Adipose tissue (tissue), 3 donors: ENCODE data around the gene RAB17. TPM values are rescaled to one million over a fixed set of nuclear protein-coding genes. Genes with fewer than 3 reads are reported as not detected.

Source experiments
- H3K27ac ChIP-seq: one replicate; pipeline ENCODE4 v1.5.1; 2013; ENCODE audit warnings: low read depth, low read length
- WGBS, 3 donors: extraction: QIAGEN DNeasy Blood & Tissue Kit; methylation state at CpG; one replicate each; pipeline ENCODE4 v1.1.7; 2013; 5-methylcytosine and 5-hydroxymethylcytosine counted together
- polyA plus RNA-seq, 3 donors: library from polyadenylated mRNA; stranded (reverse); fragments of 200-250 nt; gene quantifications; one replicate each; pipeline ENCODE4 v1.2.3, GENCODE V29; 2013
- donor health status: healthy with polysubstance abuse.
- donor health status: Bipolar disorder and iron deficiency.
- donor health status: healthy.

The RAB17 gene
- polyA plus RNA-seq, 3 donors = 1.1 to 22.7 (median 3.9) TPM

- no peak overlapping the region for H3K27ac ChIP-seq
- WGBS, 3 donors = 85 to 91% (median 86%) methylated on average over 9 of the region's 9 CpGs
These were observed 19.7 kb downstream of the RAB17 start for GRCh38 chr2:237570776-237571335.

- no peak overlapping the region for H3K27ac ChIP-seq
- 95 to 99% (median 96%) methylated on average over 3 of the region's 3 CpGs for WGBS, 3 donors
These were observed 20.6 kb downstream of the RAB17 start for GRCh38 chr2:237569896-237570295.

GRCh38 chr2:237569041-237569440 is 21.5 kb downstream of the RAB17 start:
- WGBS, 3 donors = 90 to 94% (median 92%) methylated on average over 5 of the region's 5 CpGs

GRCh38 chr2:237568121-237568660 is 22.3 kb downstream of the RAB17 start:
- no peak overlapping the region for H3K27ac ChIP-seq
- 69 to 82% (median 81%) methylated on average over 9 of the region's 9 CpGs for WGBS, 3 donors

More at GRCh38 chr2:237569041-237569440, 21.5 kb downstream of the RAB17 start:
- no peak overlapping the region for H3K27ac ChIP-seq

- H3K27ac ChIP-seq = no peak overlapping the region
- WGBS, 3 donors = 79 to 89% (median 86%) methylated on average over 16 of the region's 16 CpGs
These were observed 23.1 kb downstream of the RAB17 start for GRCh38 chr2:237567276-237568029.

- 71 to 73% (median 71%) methylated on average over 32 of the region's 32 CpGs for WGBS, 3 donors
- H3K27ac ChIP-seq = no peak within 1 kb of the TSS
These were observed 23.9 kb downstream of the RAB17 start, which contains the start of gene PRLH for GRCh38 chr2:237566401-237567235. Gene PRLH (plus strand): TSS chr2:237566574. CDS start chr2:237566574, 0 bp downstream.

GRCh38 chr2:237565974-237566373 is 24.6 kb downstream of the RAB17 start:
- no peak overlapping the region for H3K27ac ChIP-seq
- WGBS, 3 donors = 95 to 96% (median 96%) methylated on average over 1 of the region's 1 CpG

- no peak overlapping the region for H3K27ac ChIP-seq
- WGBS, 3 donors = 81 to 82% (median 81%) methylated on average over 12 to 14 of the region's 14 CpGs
These were observed 25.9 kb downstream of the RAB17 start for GRCh38 chr2:237564526-237565131.

- H3K27ac ChIP-seq = no peak overlapping the region
- 19 to 31% (median 29%) methylated on average over 14 of the region's 14 CpGs for WGBS, 3 donors
These were observed 26.7 kb downstream of the RAB17 start for GRCh38 chr2:237563816-237564215.

- WGBS, 3 donors = 83 to 89% (median 88%) methylated on average over 7 of the region's 7 CpGs
- no peak overlapping the region for H3K27ac ChIP-seq
These were observed 29.3 kb downstream of the RAB17 start for GRCh38 chr2:237561221-237561620.

- 51 to 63% (median 60%) methylated on average over 22 of the region's 22 CpGs for WGBS, 3 donors
- no peak overlapping the region for H3K27ac ChIP-seq
These were observed 31.4 kb downstream of the RAB17 start for GRCh38 chr2:237558961-237559641.

- WGBS, 3 donors = 61 to 67% (median 65%) methylated on average over 4 of the region's 4 CpGs
- H3K27ac ChIP-seq = no peak overlapping the region
These were observed 32.9 kb downstream of the RAB17 start for GRCh38 chr2:237557633-237558015.

GRCh38 chr2:237556773-237557632 is 33.5 kb downstream of the RAB17 start:
- 45 to 70% (median 65%) methylated on average over 9 to 11 of the region's 11 CpGs for WGBS, 3 donors
- no peak overlapping the region for H3K27ac ChIP-seq

- WGBS, 3 donors = 93 to 100% (median 95%) methylated on average over 1 of the region's 1 CpG
These were observed 35.0 kb downstream of the RAB17 start for GRCh38 chr2:237555560-237555959.

GRCh38 chr2:237553948-237554347 is 36.6 kb downstream of the RAB17 start:
- H3K27ac ChIP-seq = no peak overlapping the region
- WGBS, 3 donors = 74 to 88% (median 86%) methylated on average over 7 of the region's 7 CpGs

More at GRCh38 chr2:237555560-237555959, 35.0 kb downstream of the RAB17 start:
- H3K27ac ChIP-seq = no peak overlapping the region

- 77 to 95% (median 91%) methylated on average over 6 of the region's 6 CpGs for WGBS, 3 donors
- H3K27ac ChIP-seq = no peak overlapping the region
These were observed 37.6 kb downstream of the RAB17 start for GRCh38 chr2:237552908-237553307.

- 89 to 91% (median 90%) methylated on average over 16 of the region's 16 CpGs for whole genome bisulfite sequencing, 3 donors
- H3K27ac ChIP-seq = no peak overlapping the region
These were observed 39.4 kb downstream of the RAB17 start for GRCh38 chr2:237551071-237551574.
